H1 (cell line): ENCODE data around the gene JDP2. TPM values are rescaled to one million over a fixed set of nuclear protein-coding genes. Genes with fewer than 3 reads are reported as not detected.
A peak's percentile ranks its signal among the peaks of the same experiment; 100 is the strongest.

Experiments
- ATF2 ChIP-seq: IDR thresholded peaks from 2 replicates; pipeline ENCODE4 v1.6.1; 2012; ENCODE audit warnings: low read length, inconsistent platforms
- BCL11A ChIP-seq, 2 experiments: IDR thresholded peaks; one replicate each; pipeline ENCODE4 v1.6.1; 2011; ENCODE audit warnings: low read depth in 2 of 2, low read length in 2 of 2, mild to moderate bottlenecking in 2 of 2
- HDAC2 ChIP-seq, 2 experiments: fragments of 300-600 bp in 1 of 2; sonication (generic) in 1 of 2; IDR thresholded peaks; 2 replicates each; pipeline ENCODE4 v1.6.1; 2011 to 2012; ENCODE audit warnings: low read depth in 2 of 2, low read length in 2 of 2, mild to moderate bottlenecking in 2 of 2, moderate library complexity in 2 of 2, borderline replicate concordance in 1 of 2, inconsistent platforms in 1 of 2
- JUND ChIP-seq: IDR thresholded peaks from 2 replicates; pipeline ENCODE4 v1.6.1; 2011; ENCODE audit warnings: mild to moderate bottlenecking, improper control_type of control experiment, low read length
- NRF1 ChIP-seq: IDR thresholded peaks from 2 replicates; pipeline ENCODE4 v1.6.1; 2011; ENCODE audit warnings: mild to moderate bottlenecking, low read depth, low read length, improper control_type of control experiment
- SIN3A ChIP-seq, 2 experiments: IDR thresholded peaks in 1 of 2; conservative IDR thresholded peaks in 1 of 2; 2 replicates each; pipeline ENCODE4 v1.6.1; 2011 to 2012; ENCODE audit warnings: low read length in 2 of 2, improper control_type of control experiment in 1 of 2, low read depth in 1 of 2, mild to moderate bottlenecking in 1 of 2
- SRF ChIP-seq: IDR thresholded peaks from 2 replicates; pipeline ENCODE4 v1.6.1; 2011; ENCODE audit warnings: mild to moderate bottlenecking, low read depth, low read length, moderate library complexity
- polyA plus RNA-seq, 7 experiments: library from polyadenylated mRNA; depleted of rRNA in 3 of 7; stranded (reverse) in 5 of 7; unstranded in 2 of 7; fragments of >200 nt in 5 of 7; fragments of 200-250 nt in 2 of 7; gene quantifications; 1 replicate in 5 of 7; 2 replicates in 1 of 7; 4 replicates in 1 of 7; pipeline versions ENCODE4 v1.2.1 to v1.2.3, GENCODE V29; 2011 to 2013; ENCODE audit warnings: missing spikeins in 2 of 7, mixed read lengths in 2 of 7
- total RNA-seq: library from RNA; stranded (reverse); fragmentation: NEBNext Ultra II Directional; extraction: Animal tissue kit (Norgen Biotek cat#: 25700); gene quantifications from 2 replicates; pipeline ENCODE4 v1.2.1, GENCODE V29; 2021

JDP2 gene
- total and polyA plus RNA-seq, 2 of the 8 experiments (the other 6 are each of a cell fraction or from before 2014, with no cell fraction given), result 8.9 to 27.2 TPM

GRCh38 chr14:75427482-75428229 is at the start of gene JDP2 (continued):
- TF ChIP-seq NRF1 (no peak), SRF (no peak), HDAC2 (IDR thresholded peaks at IDR 0.05; ENCODE audit: borderline replicate concordance in 1 of 2, low read depth in 2 of 2, low read length in 2 of 2) (0 out of 4 replicates have a peak, but pooled peaks of 1 of the 2 experiments have one; percentile 26), SIN3A (conservative IDR thresholded peaks at IDR 0.05 in 1 of 2, IDR thresholded peaks at IDR 0.05 in 1 of 2; ENCODE audit: low read depth in 1 of 2, low read length in 2 of 2) (no peak), JUND (no peak; the same call in 1 of the 2 replicates), BCL11A (IDR thresholded peaks at IDR 0.05; ENCODE audit: low read depth in 2 of 2, low read length in 2 of 2) (no peak), ATF2 (no peak)
